ENCODE measurements around the gene UGT2B11.

- TF ChIP-seq CTCF (IDR thresholded peaks at IDR 0.05; ENCODE audit: low read length) (no peak), EZH2 (optimal IDR thresholded peaks at IDR 0.05; ENCODE audit: low read depth, low read length) (no peak)
These were observed 25.1 kb upstream of the UGT2B11 start for GRCh38 chr4:69239557-69240168.
